GM18507 (cell line): Measurements from ENCODE around the gene DPP4.
"Not testable (repeated sequence)": the region's sequence is repeated elsewhere in the genome, so short reads cannot be mapped to it uniquely, and the experiment has no call there.

Source experiments
- DNase-seq: peaks from one replicate; pipeline ENCODE4 v3.0.0; 2011; ENCODE audit warnings: low read depth; ENCODE audit not compliant: insufficient read length; ENCODE audit errors: extremely low spot score
- FAIRE-seq: peaks from 2 replicates; lab custom pipeline; 2011; peaks lifted over from hg19 to GRCh38; lab: Jason Lieb, UNC

DPP4 gene

DNA sequence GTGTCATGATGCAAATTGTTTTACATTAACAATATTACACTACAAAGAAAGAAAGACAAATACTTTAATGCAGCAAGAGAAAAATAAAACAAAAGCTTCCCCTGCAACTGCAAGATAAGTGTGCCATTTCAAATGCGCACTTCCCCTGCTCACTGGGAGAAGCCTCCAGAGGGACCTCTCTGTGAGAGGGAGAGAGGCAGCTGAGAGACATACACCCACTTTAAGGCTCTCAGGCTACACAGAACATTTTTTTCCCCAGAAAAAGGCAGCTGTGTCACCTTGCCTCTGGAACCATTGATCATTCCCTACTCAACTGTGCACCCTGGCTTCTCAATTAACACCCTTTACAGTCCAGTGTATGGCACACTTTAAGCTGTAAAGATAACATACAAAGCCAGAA, 75.2 kb downstream of the DPP4 start:
- DNase-seq, result no peak
- no peak for FAIRE-seq

DNA sequence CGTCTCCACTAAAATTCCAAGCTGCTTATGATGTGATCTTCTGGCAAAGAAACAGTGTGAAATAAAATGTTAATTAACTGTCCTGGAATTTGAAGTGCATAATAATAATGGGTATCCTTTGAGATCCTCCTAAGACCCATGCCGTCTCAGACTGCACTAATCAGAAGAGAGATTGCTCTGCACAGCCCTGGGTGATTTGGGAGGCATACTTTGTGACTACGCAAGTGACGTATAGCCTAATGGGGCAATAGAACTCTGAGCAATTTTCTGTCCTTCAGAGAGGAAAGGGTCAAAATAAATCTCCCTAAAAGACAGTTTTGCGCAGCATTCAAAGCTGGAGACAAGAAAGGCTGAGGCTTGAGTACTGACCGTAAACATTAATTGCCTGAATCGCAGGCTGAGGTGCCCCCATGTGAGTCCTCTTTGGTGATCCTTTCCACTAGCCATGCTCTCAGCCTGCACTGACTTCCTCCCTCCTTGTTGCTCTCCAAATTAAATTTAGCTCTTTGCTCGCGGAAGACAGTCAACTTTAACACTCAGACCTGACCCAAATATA, 76.0 kb downstream of the DPP4 start:
- FAIRE-seq (no peak), DNase-seq (no peak)

- FAIRE-seq (no peak), DNase-seq (no peak)
These were observed 78.4 kb downstream of the DPP4 start for GRCh38 chr2:161995553-161996016.

DNA sequence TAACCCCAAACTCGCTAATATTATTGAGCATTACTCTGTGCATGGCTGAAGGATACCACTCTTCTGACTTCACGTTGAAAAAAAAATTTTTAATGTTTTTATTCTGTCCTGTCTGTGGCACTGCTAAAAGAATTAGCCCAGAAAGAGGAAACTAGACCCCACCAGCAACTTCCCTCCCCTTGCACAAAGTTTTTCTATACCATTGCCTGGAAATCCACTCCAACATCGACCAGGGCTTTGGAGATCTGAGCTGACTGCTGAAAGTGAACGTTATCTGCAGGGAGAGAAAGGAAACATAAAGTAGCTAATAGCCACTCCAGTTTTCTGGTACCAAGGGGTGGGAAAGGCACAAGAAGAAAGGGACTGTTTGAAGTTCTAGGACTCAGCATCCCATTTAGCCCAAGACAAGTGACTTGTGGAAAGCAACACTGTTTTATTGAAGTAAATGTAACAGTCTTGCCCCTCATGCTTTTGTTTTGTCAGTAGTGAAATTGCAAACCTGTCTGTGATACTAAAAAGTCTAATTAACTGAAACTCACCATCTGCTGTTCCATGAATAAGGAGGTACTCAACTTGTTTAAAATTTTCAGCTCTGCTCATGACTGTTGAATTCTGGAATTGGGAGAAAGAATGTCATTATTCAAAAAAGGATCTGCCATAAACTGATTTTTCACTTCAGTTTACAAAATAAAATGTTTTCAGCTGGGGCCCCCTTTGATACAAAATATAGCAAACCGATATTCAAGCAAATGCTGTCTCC, 79.1 kb downstream of the DPP4 start:
- FAIRE-seq, result no peak

DNA sequence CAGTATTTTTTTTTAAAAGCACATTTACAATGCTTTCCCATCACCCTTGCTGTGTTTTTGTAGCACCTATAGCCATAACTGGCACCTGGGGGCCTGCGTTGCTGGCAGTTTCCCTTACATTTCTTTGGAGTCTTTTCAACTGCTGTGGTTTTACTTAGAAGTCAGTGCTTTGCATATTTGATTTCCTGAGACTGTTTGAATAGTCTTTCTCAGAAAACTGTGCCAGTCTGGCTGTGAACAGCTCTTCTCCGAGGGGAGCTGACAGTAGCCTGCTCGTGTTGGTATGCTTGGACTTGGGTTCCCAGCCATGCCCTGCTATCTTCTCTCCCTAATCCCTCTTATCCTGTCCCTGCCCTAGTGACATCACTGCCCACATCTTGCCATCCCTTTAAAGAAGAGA, 81.5 kb downstream of the DPP4 start:
- peak; percentile 61 for FAIRE-seq
- DNase-seq, result no peak

More for the DNA sequence above, 79.1 kb downstream of the DPP4 start:
- DNase-seq, result no peak

DNA sequence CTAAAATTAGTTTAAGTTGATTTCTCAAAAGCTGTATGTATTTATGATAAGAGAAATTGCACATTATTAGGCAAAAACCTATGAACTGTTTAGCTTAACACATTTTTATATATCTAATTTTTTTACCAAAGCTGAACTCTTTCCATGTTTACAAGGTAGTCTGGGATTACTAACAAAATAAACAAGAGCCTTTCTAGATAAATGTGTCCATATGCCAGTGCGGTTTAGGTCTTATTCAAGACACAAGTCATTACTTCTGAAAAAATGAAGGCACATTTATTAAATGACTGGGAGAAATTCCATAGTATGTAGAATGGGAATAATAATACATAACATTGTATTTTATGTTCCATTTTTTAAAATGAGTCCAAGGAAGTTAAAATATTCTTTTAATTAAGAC, 82.0 kb downstream of the DPP4 start:
- FAIRE-seq, result no peak
- DNase-seq, result no peak

DNA sequence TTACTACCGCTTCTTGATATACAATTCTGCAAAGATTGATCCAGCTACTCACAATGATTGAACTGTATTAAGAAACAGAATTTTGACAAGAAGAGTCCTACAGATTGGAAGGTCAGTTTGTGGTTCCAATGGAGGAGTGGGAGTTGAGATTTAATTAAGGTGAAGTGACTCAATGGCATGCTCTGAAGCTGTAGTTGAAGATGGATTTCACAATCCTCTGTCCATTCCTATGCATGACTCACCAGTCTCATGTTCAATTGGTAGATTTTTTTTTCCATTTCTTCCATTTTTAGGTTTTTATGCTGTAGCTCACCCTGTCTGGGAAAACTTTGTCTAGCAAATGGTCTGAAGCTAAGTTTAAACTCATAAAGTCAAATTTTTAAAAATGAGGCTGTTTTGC, 83.3 kb downstream of the DPP4 start:
- DNase-seq (no peak), FAIRE-seq (no peak)

- FAIRE-seq (no peak), DNase-seq (no peak)
These were observed 84.0 kb downstream of the DPP4 start for GRCh38 chr2:161990036-161990435.

GRCh38 chr2:161988589-161988988, 85.4 kb downstream of the DPP4 start:
- no peak for FAIRE-seq
- no peak for DNase-seq

DNA sequence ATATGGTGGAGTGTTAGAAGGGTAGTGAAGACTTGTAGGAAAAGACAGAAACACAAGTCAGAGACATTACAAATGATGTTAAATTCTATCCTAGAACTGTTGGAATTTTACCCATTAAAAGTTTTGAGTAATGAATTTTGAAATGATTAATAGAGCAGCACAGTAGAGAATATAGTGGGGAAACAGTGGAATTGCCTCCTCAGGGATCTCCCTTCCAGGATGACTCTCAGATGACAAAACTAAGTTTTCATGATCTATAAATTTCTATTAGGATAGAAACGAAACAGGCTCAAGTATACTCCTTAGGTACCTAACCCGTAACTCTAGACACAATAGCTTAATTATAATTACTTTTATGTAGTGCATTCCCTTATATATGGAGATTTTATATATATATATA, 86.7 kb downstream of the DPP4 start:
- FAIRE-seq (no peak), DNase-seq (no peak)

DNA sequence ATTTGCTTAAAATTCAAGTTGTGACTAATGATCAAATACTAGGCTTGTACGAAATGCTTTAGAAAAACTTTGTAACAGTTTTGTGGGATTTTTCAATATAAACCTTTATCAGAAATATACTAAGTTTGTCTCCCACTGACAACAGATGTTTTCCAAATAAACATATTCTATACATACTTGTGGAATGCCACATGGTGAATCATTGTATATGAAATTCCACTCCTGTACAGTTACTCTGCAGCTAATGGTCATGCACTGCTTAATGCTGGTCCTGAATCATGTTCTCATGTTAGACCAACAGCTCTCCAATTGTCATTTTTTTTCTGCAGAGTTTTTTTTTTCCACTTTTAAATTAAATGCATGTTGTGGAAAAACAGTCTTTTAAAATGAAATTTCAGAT, 90.1 kb downstream of the DPP4 start:
- DNase-seq (no peak), FAIRE-seq (no peak)

- no peak for FAIRE-seq
- DNase-seq, result no peak
These were observed 90.7 kb downstream of the DPP4 start for GRCh38 chr2:161983331-161983651.

DNA sequence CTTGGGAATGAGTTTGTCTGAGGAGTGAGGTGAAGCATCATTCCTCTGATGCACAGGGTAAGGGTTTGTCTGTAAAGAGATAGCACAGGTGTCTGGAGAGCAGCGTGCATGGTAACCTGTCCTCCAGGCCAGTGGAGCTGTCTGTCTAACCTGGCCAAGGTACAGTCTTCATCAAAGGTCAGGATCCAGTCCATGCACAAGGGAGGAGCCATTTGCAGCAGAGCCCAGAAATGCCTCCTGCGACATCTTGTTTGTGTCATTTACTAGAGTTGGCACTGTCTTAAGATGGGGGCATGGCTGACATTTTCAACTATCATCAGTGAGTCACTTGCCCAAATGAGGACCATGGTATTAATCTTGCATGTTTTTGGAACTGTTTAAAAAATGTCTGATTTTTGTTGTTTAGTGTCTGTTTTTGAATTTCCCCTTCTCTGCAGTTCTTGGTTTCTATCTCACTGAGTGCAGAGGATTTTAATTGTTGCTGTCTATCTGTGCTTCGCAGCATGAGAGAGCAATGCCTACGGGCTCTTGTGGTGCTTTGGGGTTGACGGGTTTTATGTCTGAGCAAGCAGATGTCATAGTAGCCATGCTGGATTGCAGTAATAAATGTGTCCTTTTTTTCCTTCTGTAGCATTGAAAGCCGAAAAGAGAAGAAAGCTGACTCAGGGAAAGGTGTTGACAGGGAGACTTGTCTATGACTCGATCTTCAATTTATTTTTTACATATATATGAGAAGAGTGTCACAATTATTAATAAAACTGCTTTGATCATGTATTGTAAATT, 91.3 kb downstream of the DPP4 start:
- no peak for DNase-seq
- FAIRE-seq, result no peak

- no peak for FAIRE-seq
- no peak for DNase-seq
These were observed 92.2 kb downstream of the DPP4 start for GRCh38 chr2:161981679-161982250.

DNA sequence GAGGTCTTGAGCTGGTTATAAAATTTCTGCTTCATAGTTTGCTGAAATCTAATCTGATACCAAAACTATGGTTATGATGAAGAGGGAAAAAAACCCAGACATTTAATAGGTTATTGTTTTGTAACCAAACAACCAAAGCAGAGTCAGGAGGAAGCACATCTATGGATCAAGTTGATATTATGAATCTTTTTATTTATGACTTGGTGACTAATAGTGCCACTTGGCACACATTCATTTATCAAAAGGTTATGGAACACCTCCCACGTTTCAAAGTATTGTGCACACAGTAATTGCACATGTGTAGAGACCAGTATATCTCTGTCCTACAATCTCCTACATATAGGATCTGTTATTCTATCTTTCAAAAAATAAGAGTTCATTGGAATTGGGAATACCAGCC, 93.0 kb downstream of the DPP4 start:
- FAIRE-seq (no peak), DNase-seq (no peak)

DNA sequence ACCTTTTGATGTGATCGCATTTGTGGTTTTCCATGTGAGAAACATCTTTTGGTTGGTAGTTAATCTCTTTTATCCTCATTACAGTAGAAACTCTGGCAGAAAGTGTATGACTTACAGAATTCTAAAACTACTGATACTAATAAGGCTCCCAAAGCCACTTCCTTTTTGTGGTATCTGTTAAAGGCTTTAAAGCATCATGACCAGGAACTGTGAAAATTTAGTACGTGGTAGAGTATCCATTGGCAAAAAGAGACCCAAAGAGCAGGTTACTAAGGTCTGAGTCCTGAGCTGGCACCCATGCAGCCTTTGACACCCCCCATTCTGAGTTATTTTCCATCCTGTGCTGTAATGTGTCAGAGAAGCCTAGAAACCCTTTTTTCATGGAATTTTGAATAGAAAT, 94.5 kb downstream of the DPP4 start:
- no peak for FAIRE-seq
- no peak for DNase-seq

DNA sequence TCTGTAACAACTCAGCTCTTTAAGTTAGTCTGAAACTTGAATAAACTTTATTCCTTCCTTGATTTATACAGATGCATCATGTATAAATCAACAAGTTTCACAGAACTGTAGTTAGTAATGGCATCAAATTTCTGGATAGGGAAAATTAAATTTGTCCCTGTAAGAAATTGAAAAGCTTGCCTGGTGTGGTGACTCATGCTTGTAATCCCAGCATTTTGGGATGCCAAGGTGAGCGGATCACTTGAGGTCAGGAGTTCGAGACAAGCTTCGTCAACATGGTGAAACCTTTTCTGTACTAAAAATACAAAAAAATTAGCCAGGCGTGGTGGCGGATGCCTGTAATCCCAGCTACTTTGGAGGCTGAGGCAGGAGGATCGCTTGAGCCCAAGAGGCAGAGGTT, 96.1 kb downstream of the DPP4 start:
- not testable (repeated sequence) for DNase-seq, FAIRE-seq

DNA sequence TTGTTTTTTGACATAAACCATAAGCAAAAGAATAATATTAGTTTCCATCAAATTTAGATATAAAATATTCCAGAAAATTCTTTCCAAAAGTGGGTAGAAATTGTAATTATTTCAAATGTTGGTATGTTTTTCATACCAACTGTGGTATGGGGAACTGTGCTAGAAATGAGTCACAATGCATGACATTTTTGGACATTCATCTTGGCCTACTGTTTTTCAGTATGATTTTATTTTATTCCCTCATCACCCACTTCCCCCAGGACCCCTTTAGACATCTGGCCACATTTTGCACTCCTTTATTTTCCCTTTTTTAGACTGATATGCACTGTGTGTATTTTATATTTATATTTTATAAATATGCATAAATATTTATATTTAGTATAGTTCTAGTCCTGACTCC, 97.1 kb downstream of the DPP4 start:
- no peak for FAIRE-seq
- DNase-seq, result no peak

GRCh38 chr2:161976295-161976694, 97.7 kb downstream of the DPP4 start:
- no peak for DNase-seq
- FAIRE-seq, result no peak

- FAIRE-seq, result no peak
- DNase-seq, result no peak
These were observed 98.2 kb downstream of the DPP4 start for GRCh38 chr2:161975813-161976160.
